Thyroid gland (tissue), 4 donors: Measurements from ENCODE around the gene LTA. TPM values are rescaled to one million over a fixed set of nuclear protein-coding genes. Genes with fewer than 3 reads are reported as not detected.

Source experiments
- DNase-seq, 2 donors: peaks; one replicate each; pipeline ENCODE4 v3.0.0-alpha.2; 2019
- H3K27ac ChIP-seq, 3 donors: fragments of 200-600 bp; sonication (generic); 1 replicate in 2 of 3; 2 replicates in 1 of 3; pipeline ENCODE4 v1.5.1; 2016 to 2019; ENCODE audit warnings: mild to moderate bottlenecking in 1 of 3, moderate library complexity in 1 of 3
- H3K27me3 ChIP-seq: fragments of 200-600 bp; sonication (generic); one replicate; pipeline ENCODE4 v1.5.1; 2019
- H3K36me3 ChIP-seq, 2 donors: fragments of 200-600 bp; sonication (generic); one replicate each; pipeline ENCODE4 v1.5.1; 2016 to 2019
- H3K4me1 ChIP-seq, 2 donors: fragments of 200-600 bp; sonication (generic); one replicate each; pipeline ENCODE4 v1.5.1; 2017 to 2019
- H3K4me3 ChIP-seq, 3 donors: fragments of 200-600 bp; sonication (generic); replicated peaks in 1 of 3; 1 replicate in 2 of 3; 2 replicates in 1 of 3; pipeline ENCODE4 v1.5.1; 2016; ENCODE audit warnings: mild to moderate bottlenecking in 1 of 3
- H3K9me3 ChIP-seq: fragments of 200-600 bp; sonication (generic); one replicate; pipeline ENCODE4 v1.5.1; 2017
- CTCF ChIP-seq, 6 experiments: fragments of 200-600 bp in 3 of 6; fragments of 450-650 bp in 3 of 6; sonication (generic) in 3 of 6; IDR thresholded peaks; one replicate each; pipeline ENCODE4 v1.5.1; 2016 to 2019; ENCODE audit warnings: antibody characterized with exemption in 6 of 6, mild to moderate bottlenecking in 2 of 6, inconsistent platforms in 1 of 6, moderate library complexity in 1 of 6
- POLR2A ChIP-seq, 2 donors: fragments of 450-650 bp; IDR thresholded peaks; one replicate each; pipeline ENCODE4 v1.6.1; 2017; ENCODE audit warnings: antibody characterized with exemption in 2 of 2, mild to moderate bottlenecking in 2 of 2, moderate library complexity in 1 of 2
- WGBS, 2 donors: methylation state at CpG; one replicate each; pipeline ENCODE4 v1.1.5; 2017; 5-methylcytosine and 5-hydroxymethylcytosine counted together
- intact Hi-C: fragments of 100-400 bp; cut with DNase I; formaldehyde crosslinking; loops from one replicate; pipeline ENCODE4 v1.15.1; 2023
- total RNA-seq, 4 donors: library from RNA; depleted of rRNA; stranded (reverse); fragments of >200 nt; gene quantifications; one replicate each; pipeline ENCODE4 v1.2.3, GENCODE V29; 2016

Gene LTA
- total RNA-seq, 4 donors from 2014 or later: not detected

- no peaks in the 10 kb centered on the region for H3K27me3 ChIP-seq
- H3K4me3 ChIP-seq: no peak overlapping the region
- peaks cover 0 to 7% of the 10 kb centered on the region in 2 donors for H3K4me1 ChIP-seq
- TF ChIP-seq POLR2A (IDR thresholded peaks at IDR 0.05) (no peak), CTCF (IDR thresholded peaks at IDR 0.05) (no peak)
- H3K36me3 ChIP-seq: no peaks in the 10 kb centered on the region
- 50 to 57% methylated on average over 8 of the region's 8 CpGs for WGBS, 2 donors
- H3K27ac ChIP-seq: no peak overlapping the region
- DNase-seq: peak; percentile 28 to 33
- no peaks in the 10 kb centered on the region for H3K9me3 ChIP-seq
- intact Hi-C loops: no loop called here
Observed at GRCh38 chr6:31614075-31614619, 42.1 kb downstream of the LTA start.

- TF ChIP-seq CTCF (IDR thresholded peaks at IDR 0.05): no peak
- TF ChIP-seq POLR2A (IDR thresholded peaks at IDR 0.05): no peak
- H3K4me3 ChIP-seq: no peak within 1 kb of the TSS
- DNase-seq: no peak
- H3K4me1 ChIP-seq: peaks cover under 1 to 3% of the 10 kb centered on the region in 2 donors
- H3K27ac ChIP-seq: no peak within 1 kb of the TSS
- intact Hi-C loops: no loop called here
- WGBS, 2 donors: 69 to 74% methylated on average over 6 of the region's 6 CpGs
- H3K9me3 ChIP-seq: no peaks in the 10 kb centered on the region
- H3K27me3 ChIP-seq: no peaks in the 10 kb centered on the region
- H3K36me3 ChIP-seq: no peaks in the 10 kb centered on the region
Observed at GRCh38 chr6:31614684-31615578, 42.8 kb downstream of the LTA start, which contains the start of gene AIF1. Gene AIF1 (plus strand): TSS chr6:31615234. CDS start chr6:31615330, 96 bp downstream.

GRCh38 chr6:31615748-31616147 is 43.7 kb downstream of the LTA start:
- 76% methylated on average over 7 of the region's 7 CpGs for WGBS, 2 donors
- no peak for TF ChIP-seq CTCF (IDR thresholded peaks at IDR 0.05)
- TF ChIP-seq POLR2A (IDR thresholded peaks at IDR 0.05): no peak
- intact Hi-C loops: no loop called here

GRCh38 chr6:31617010-31617409 is 44.9 kb downstream of the LTA start:
- no peaks in the 10 kb centered on the region for H3K36me3 ChIP-seq
- H3K9me3 ChIP-seq: no peaks in the 10 kb centered on the region
- no peak overlapping the region for H3K27ac ChIP-seq
- TF ChIP-seq POLR2A (IDR thresholded peaks at IDR 0.05) (no peak), CTCF (IDR thresholded peaks at IDR 0.05) (no peak)
- WGBS, 2 donors: 91 to 98% methylated on average over 2 of the region's 2 CpGs
- DNase-seq: no peak
- no peak overlapping the region for H3K4me3 ChIP-seq
- peaks cover 5 to 7% of the 10 kb centered on the region in 2 donors for H3K4me1 ChIP-seq
- no peaks in the 10 kb centered on the region for H3K27me3 ChIP-seq
- intact Hi-C loops: no loop called here

More at GRCh38 chr6:31615748-31616147, 43.7 kb downstream of the LTA start:
- DNase-seq: no peak
- no peak overlapping the region for H3K4me3 ChIP-seq
- peaks cover 0 to 3% of the 10 kb centered on the region in 2 donors for H3K4me1 ChIP-seq
- H3K36me3 ChIP-seq: no peaks in the 10 kb centered on the region
- H3K27ac ChIP-seq: no peak overlapping the region
- H3K9me3 ChIP-seq: no peaks in the 10 kb centered on the region
- H3K27me3 ChIP-seq: no peaks in the 10 kb centered on the region
